OCI-LY1 (cell line): ENCODE results near the gene DYNLL1.

ENCODE experiments used
- H2AFZ ChIP-seq: fragments of 200-600 bp; sonication (generic), shearing (Covaris generic); 2 replicates; pipeline ENCODE4 v1.6.0; 2014; ENCODE audit warnings: antibody characterized with exemption, mild to moderate bottlenecking, low read length
- H3F3A ChIP-seq: fragments of 200-600 bp; sonication (generic), shearing (Covaris generic); 2 replicates; pipeline ENCODE4 v1.6.0; 2014; ENCODE audit warnings: mild to moderate bottlenecking, antibody characterized with exemption, low read length, moderate library complexity; ENCODE audit not compliant: insufficient read depth
- H3K27ac ChIP-seq: fragments of 200-600 bp; sonication (generic); 2 replicates; pipeline ENCODE4 v1.5.1; 2014; ENCODE audit warnings: low read length, mixed run types, mild to moderate bottlenecking, low read depth; ENCODE audit not compliant: poor library complexity, severe bottlenecking
- H3K27me3 ChIP-seq: fragments of 200-600 bp; sonication (generic); 2 replicates; pipeline ENCODE4 v1.6.0; 2014; ENCODE audit warnings: antibody characterized with exemption, mild to moderate bottlenecking, low read length, moderate library complexity; ENCODE audit not compliant: insufficient read depth
- H3K36me3 ChIP-seq: fragments of 200-600 bp; sonication (generic); 2 replicates; pipeline ENCODE4 v1.6.1; 2014; ENCODE audit warnings: mild to moderate bottlenecking, antibody characterized with exemption, low read length, moderate library complexity, mixed read lengths; ENCODE audit not compliant: insufficient read depth
- H3K4me1 ChIP-seq: fragments of 200-600 bp; sonication (generic); 2 replicates; pipeline ENCODE4 v1.5.1; 2014; ENCODE audit warnings: mild to moderate bottlenecking, low read length, moderate library complexity; ENCODE audit not compliant: insufficient read depth, severe bottlenecking
- H3K4me2 ChIP-seq: fragments of 200-600 bp; sonication (generic), shearing (Covaris generic); 2 replicates; pipeline ENCODE4 v1.6.1; 2014; ENCODE audit warnings: low read length
- H3K4me3 ChIP-seq: fragments of 200-600 bp; sonication (generic); 2 replicates; pipeline ENCODE4 v1.5.1; 2014; ENCODE audit warnings: low read length, low read depth, mild to moderate bottlenecking, mixed read lengths; ENCODE audit not compliant: poor library complexity, severe bottlenecking
- H3K79me2 ChIP-seq: fragments of 200-600 bp; shearing (Covaris generic); 2 replicates; pipeline ENCODE4 v1.6.1; 2016; ENCODE audit warnings: mixed run types, low read length, mixed read lengths; ENCODE audit not compliant: insufficient read depth
- H3K9ac ChIP-seq: fragments of 200-600 bp; sonication (generic), shearing (Covaris generic); 2 replicates; pipeline ENCODE4 v1.6.1; 2014; ENCODE audit warnings: mild to moderate bottlenecking, low read length, mixed read lengths
- H3K9me2 ChIP-seq: fragments of 200-600 bp; sonication (generic), shearing (Covaris generic); 2 replicates; pipeline ENCODE4 v1.6.1; 2014; ENCODE audit warnings: low read depth, mild to moderate bottlenecking, low read length, mixed read lengths
- H3K9me3 ChIP-seq: fragments of 200-600 bp; shearing (Covaris generic); 2 replicates; pipeline ENCODE4 v1.6.1; 2014; ENCODE audit warnings: low read length, mixed read lengths
- H4K20me1 ChIP-seq: fragments of 200-600 bp; sonication (generic), shearing (Covaris generic); 2 replicates; pipeline ENCODE4 v1.6.0; 2016; ENCODE audit warnings: mild to moderate bottlenecking, low read length; ENCODE audit not compliant: insufficient read depth
- EZH2 ChIP-seq: fragments of 200-600 bp; sonication (generic), shearing (Covaris generic); IDR thresholded peaks from 2 replicates; pipeline ENCODE4 v1.8.0; 2017; ENCODE audit warnings: borderline replicate concordance, mixed run types, mild to moderate bottlenecking, antibody characterized with exemption, low read length, moderate library complexity, mixed read lengths
- TF ChIP-seq, protein P1 (sequence below): fragments of 200-600 bp; sonication (generic), shearing (Covaris generic); IDR thresholded peaks from 2 replicates; pipeline ENCODE4 v1.5.1; 2017; ENCODE audit warnings: mild to moderate bottlenecking, antibody characterized with exemption, low read length, moderate library complexity, mixed read lengths

Gene DYNLL1

DNA sequence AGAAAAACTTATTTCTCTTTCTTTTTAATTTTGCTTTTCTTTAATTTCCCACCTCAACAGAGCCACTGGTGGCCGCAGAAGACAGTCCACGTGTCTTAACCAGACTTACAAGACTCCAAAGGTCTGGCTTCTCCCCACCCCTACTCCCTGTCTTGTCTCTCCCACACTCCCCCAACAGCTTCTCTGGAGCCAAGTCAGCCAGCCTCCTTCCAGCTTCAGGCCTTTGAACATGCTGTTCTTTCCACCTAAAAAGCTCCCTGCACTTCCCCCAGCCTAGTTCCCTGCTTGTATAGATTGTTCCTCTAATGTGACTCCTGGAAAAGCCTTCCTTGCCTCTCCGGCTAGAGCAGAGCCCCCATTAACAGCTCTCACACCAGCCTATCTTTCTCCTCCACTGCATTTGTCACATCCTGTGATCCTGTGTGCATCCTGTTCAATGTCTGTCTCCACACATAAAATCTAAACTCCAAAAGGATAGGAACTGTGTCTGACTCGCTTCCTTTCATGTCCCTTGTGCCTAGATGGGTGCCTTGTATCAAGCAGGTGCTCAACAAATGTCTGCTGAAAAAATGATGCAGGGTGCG is 7.8 kb upstream of the DYNLL1 start:
- Histone ChIP-seq H3K9ac (no peak overlapping the region), H3K4me1 (peaks cover 9% of the 10 kb centered on the region), H3F3A (no peaks in the 10 kb centered on the region; the same call in 1 of the 2 replicates), H3K27ac (no peak overlapping the region), H3K9me2 (no peaks in the 10 kb centered on the region), H3K9me3 (no peaks in the 10 kb centered on the region), H3K4me2 (no peak overlapping the region), H3K27me3 (no peaks in the 10 kb centered on the region), H3K4me3 (no peak overlapping the region), H2AFZ (no peak overlapping the region), H3K36me3 (peaks cover 4% of the 10 kb centered on the region; the same call in 1 of the 2 replicates), H4K20me1 (no peaks in the 10 kb centered on the region), H3K79me2 (no peaks in the 10 kb centered on the region)
- no peak for TF ChIP-seq EZH2
- TF ChIP-seq, protein P1, sequence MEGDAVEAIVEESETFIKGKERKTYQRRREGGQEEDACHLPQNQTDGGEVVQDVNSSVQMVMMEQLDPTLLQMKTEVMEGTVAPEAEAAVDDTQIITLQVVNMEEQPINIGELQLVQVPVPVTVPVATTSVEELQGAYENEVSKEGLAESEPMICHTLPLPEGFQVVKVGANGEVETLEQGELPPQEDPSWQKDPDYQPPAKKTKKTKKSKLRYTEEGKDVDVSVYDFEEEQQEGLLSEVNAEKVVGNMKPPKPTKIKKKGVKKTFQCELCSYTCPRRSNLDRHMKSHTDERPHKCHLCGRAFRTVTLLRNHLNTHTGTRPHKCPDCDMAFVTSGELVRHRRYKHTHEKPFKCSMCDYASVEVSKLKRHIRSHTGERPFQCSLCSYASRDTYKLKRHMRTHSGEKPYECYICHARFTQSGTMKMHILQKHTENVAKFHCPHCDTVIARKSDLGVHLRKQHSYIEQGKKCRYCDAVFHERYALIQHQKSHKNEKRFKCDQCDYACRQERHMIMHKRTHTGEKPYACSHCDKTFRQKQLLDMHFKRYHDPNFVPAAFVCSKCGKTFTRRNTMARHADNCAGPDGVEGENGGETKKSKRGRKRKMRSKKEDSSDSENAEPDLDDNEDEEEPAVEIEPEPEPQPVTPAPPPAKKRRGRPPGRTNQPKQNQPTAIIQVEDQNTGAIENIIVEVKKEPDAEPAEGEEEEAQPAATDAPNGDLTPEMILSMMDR = no peak

GRCh38 chr12:120489018-120489417 is 6.9 kb upstream of the DYNLL1 start:
- H3K27ac ChIP-seq = no peak overlapping the region
- H3K4me1 ChIP-seq = peaks cover 9% of the 10 kb centered on the region
- no peaks in the 10 kb centered on the region for H3K79me2 ChIP-seq
- no peaks in the 10 kb centered on the region for H3K9me2 ChIP-seq
- H2AFZ ChIP-seq = no peak overlapping the region
- H3K9ac ChIP-seq = no peak overlapping the region
- no peaks in the 10 kb centered on the region; the same call in 1 of the 2 replicates for H3F3A ChIP-seq
- H3K36me3 ChIP-seq = no peaks in the 10 kb centered on the region
- H3K4me3 ChIP-seq = no peak overlapping the region
- H3K27me3 ChIP-seq = no peaks in the 10 kb centered on the region
- TF ChIP-seq, protein P1 = no peak
- no peak for TF ChIP-seq EZH2
- H4K20me1 ChIP-seq = no peaks in the 10 kb centered on the region
- H3K4me2 ChIP-seq = no peak overlapping the region
- H3K9me3 ChIP-seq = no peaks in the 10 kb centered on the region

GRCh38 chr12:120490325-120490724 is 5.6 kb upstream of the DYNLL1 start:
- H3K27ac ChIP-seq = no peak overlapping the region
- no peak overlapping the region for H2AFZ ChIP-seq
- H3F3A ChIP-seq = no peaks in the 10 kb centered on the region; the same call in 1 of the 2 replicates
- H3K36me3 ChIP-seq = no peaks in the 10 kb centered on the region
- H3K27me3 ChIP-seq = no peaks in the 10 kb centered on the region
- H4K20me1 ChIP-seq = no peaks in the 10 kb centered on the region
- TF ChIP-seq EZH2 = no peak
- TF ChIP-seq, protein P1 = no peak
- H3K4me2 ChIP-seq = no peak overlapping the region
- H3K79me2 ChIP-seq = no peaks in the 10 kb centered on the region
- H3K9me3 ChIP-seq = no peaks in the 10 kb centered on the region
- H3K9me2 ChIP-seq = no peaks in the 10 kb centered on the region
- no peak overlapping the region for H3K9ac ChIP-seq
- H3K4me3 ChIP-seq = no peak overlapping the region
- H3K4me1 ChIP-seq = peaks cover 20% of the 10 kb centered on the region
